SW 1271 (cell line): ENCODE measurements around the gene CCL18.
"Not testable (repeated sequence)": the region's sequence is repeated elsewhere in the genome, so short reads cannot be mapped to it uniquely, and the experiment has no call there.

Source experiments
- DNase-seq, 2 experiments: peaks; one replicate each; lab custom pipeline; 2025; lab: John Stamatoyannopoulos, UW

The CCL18 gene

GRCh38 chr17:36104701-36105181 is 40.7 kb downstream of the CCL18 start:
- no peak for DNase-seq

- no peak for DNase-seq
Measured at GRCh38 chr17:36105781-36106492, 41.9 kb downstream of the CCL18 start.

- no peak for DNase-seq
Measured at GRCh38 chr17:36106493-36106835, 42.4 kb downstream of the CCL18 start.

- DNase-seq, result no peak
Measured at GRCh38 chr17:36107660-36108059, 43.6 kb downstream of the CCL18 start.

- not testable (repeated sequence) for DNase-seq
Measured at GRCh38 chr17:36108265-36108664, 44.2 kb downstream of the CCL18 start.

GRCh38 chr17:36111068-36111490 is 47.0 kb downstream of the CCL18 start:
- DNase-seq, result no peak

GRCh38 chr17:36112572-36112971 is 48.5 kb downstream of the CCL18 start:
- no peak for DNase-seq

- not testable (repeated sequence) for DNase-seq
Measured at GRCh38 chr17:36113131-36113530, 49.1 kb downstream of the CCL18 start.

- DNase-seq, result not testable (repeated sequence)
Measured at GRCh38 chr17:36114971-36115648, 51.0 kb downstream of the CCL18 start.

- DNase-seq, result not testable (repeated sequence)
Measured at GRCh38 chr17:36115649-36115977, 51.5 kb downstream of the CCL18 start.

- DNase-seq, result no peak
Measured at GRCh38 chr17:36117505-36118382, 53.7 kb downstream of the CCL18 start.

- DNase-seq, result no peak
Measured at GRCh38 chr17:36118477-36119353, 54.6 kb downstream of the CCL18 start.

- no peak for DNase-seq
Measured at GRCh38 chr17:36120221-36120620, 56.1 kb downstream of the CCL18 start.

GRCh38 chr17:36121099-36121498 is 57.0 kb downstream of the CCL18 start:
- DNase-seq, result not testable (repeated sequence)
